Activated naive CD4-positive, alpha-beta T cell treated with anti-CD3 and anti-CD28 coated beads, Interleukin-2, amount 10 ng/mL, durations not matched to agents 7 days and 5 days (primary cell): Measurements from ENCODE around the gene INSL6.

Experiments
- CTCF ChIA-PET: fragments of 350-600 bp; sonication (Branson Sonifier 250); formaldehyde crosslinking; loops from one replicate; lab custom pipeline; 2021; ENCODE audit warnings: antibody characterized with exemption; lab: Charles Lee
- DNase-seq: peaks from one replicate; pipeline ENCODE4 v3.0.0-alpha.2; 2020
- H3K27ac Mint-ChIP-seq: one replicate; pipeline ENCODE4 v1.8.0; 2021; ENCODE audit warnings: mild to moderate bottlenecking, moderate library complexity, mixed read lengths
- H3K27me3 Mint-ChIP-seq: one replicate; pipeline ENCODE4 v1.8.0; 2021; ENCODE audit warnings: mild to moderate bottlenecking, mixed read lengths
- H3K36me3 Mint-ChIP-seq: one replicate; pipeline ENCODE4 v1.8.0; 2021; ENCODE audit warnings: mixed read lengths
- H3K4me1 Mint-ChIP-seq: one replicate; pipeline ENCODE4 v1.8.0; 2021; ENCODE audit warnings: mixed read lengths
- H3K4me3 Mint-ChIP-seq: one replicate; pipeline ENCODE4 v1.8.0; 2021; ENCODE audit warnings: mild to moderate bottlenecking, moderate library complexity, mixed read lengths
- H3K9me3 Mint-ChIP-seq: one replicate; pipeline ENCODE4 v1.8.0; 2021; ENCODE audit warnings: mixed read lengths

The INSL6 gene

DNA sequence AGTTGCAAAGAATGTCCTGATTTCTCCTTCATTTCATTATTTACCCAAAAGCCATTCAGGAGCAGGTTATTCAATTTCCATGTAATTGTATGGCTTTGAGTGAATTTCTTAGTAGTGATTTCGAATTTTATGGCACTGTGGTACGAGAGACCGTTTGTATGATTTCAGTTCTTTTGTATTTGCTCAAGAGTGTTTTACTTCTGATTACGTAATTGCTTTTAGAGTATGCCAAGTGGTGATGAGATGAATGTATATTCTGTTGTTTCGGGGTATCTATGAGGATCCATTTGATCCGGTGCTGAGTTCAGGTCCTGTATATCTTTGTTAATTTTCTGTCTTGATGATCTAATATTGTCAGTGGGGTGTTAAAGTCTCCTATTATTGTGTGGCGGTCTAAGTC lies 41.2 kb downstream of the INSL6 start:
- Mint-ChIP-seq H3K27me3 (no peaks in the 10 kb centered on the region), H3K4me1 (no peaks in the 10 kb centered on the region), H3K36me3 (peaks cover 83% of the 10 kb centered on the region), H3K9me3 (peaks cover 23% of the 10 kb centered on the region), H3K27ac (no peak overlapping the region), H3K4me3 (no peak overlapping the region)
- DNase-seq: no peak
- CTCF ChIA-PET: interaction anchor here (0.6 kb wide), 1 partner anchor 390 kb away, joined by 3 read pairs; no protein-coding TSS in a partner anchor

DNA sequence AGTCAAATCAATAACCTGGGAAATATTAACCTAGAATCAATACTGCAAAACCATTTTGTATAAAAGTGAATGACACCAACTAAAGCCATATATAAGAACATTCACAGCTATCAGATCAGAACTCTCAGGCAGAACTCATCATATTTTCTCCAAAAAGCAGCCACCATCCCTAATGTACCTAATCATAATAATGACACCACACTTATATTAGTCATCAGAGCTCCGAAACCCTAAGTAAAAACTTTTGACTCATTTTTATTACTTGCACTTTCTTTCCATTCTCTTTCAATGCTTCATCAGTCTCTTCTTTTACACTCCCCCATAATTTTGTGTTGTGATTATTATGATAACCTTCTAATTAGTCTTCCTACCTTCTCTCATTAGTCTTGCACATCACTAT lies 45.3 kb downstream of the INSL6 start:
- no peak for DNase-seq
- Mint-ChIP-seq H3K36me3 (peaks cover 59% of the 10 kb centered on the region), H3K27ac (no peak overlapping the region), H3K9me3 (peaks cover 41% of the 10 kb centered on the region), H3K4me1 (no peaks in the 10 kb centered on the region), H3K4me3 (no peak overlapping the region), H3K27me3 (no peaks in the 10 kb centered on the region)
- CTCF ChIA-PET: no interaction called here

DNA sequence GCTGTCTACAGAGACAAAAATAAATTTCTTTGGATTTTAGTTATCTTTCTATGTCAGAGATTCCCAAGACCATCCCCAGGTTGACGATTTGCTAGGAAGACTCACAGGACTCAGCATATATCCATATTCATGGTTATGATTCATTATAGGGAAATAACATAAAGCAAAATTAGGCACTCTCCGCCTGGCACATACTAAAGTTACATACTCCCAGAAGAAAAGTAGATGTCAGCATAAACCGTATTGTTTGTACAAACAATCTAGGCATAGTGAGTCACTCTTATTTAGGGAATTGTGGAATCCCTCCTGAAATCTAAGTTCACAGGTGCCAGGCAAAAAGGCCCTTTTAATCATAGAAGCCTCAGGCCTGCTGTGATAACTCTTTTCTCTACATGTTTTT lies 62.9 kb downstream of the INSL6 start:
- CTCF ChIA-PET: no interaction called here
- Mint-ChIP-seq H3K36me3 (peaks cover 45% of the 10 kb centered on the region), H3K27ac (no peak overlapping the region), H3K9me3 (no peaks in the 10 kb centered on the region), H3K4me1 (no peaks in the 10 kb centered on the region), H3K27me3 (no peaks in the 10 kb centered on the region), H3K4me3 (no peak overlapping the region)
- no peak for DNase-seq

DNA sequence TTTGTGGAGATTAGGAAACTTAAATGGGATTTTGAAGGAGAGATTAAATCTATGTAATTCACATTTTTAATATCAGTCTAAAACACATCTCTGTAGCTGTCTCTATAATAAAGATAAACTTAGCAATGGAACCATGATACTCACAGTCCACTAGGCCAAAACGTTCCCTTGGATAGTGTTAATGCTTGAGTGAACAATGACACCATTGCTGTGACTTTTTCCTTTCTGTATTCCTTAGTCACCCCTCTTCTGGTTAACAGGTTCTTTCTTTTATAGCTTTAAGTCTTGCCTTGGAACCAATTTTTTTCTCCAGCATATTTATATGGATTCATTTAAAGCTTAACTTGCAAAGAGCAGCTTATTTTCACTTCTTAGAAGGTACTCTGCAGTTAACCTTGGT lies 63.3 kb downstream of the INSL6 start:
- H3K27ac Mint-ChIP-seq: no peak overlapping the region
- no peak for DNase-seq
- H3K36me3 Mint-ChIP-seq: peaks cover 44% of the 10 kb centered on the region
- no peak overlapping the region for H3K4me3 Mint-ChIP-seq
- CTCF ChIA-PET: no interaction called here
- no peaks in the 10 kb centered on the region for H3K27me3 Mint-ChIP-seq
- H3K9me3 Mint-ChIP-seq: no peaks in the 10 kb centered on the region
- no peaks in the 10 kb centered on the region for H3K4me1 Mint-ChIP-seq

DNA sequence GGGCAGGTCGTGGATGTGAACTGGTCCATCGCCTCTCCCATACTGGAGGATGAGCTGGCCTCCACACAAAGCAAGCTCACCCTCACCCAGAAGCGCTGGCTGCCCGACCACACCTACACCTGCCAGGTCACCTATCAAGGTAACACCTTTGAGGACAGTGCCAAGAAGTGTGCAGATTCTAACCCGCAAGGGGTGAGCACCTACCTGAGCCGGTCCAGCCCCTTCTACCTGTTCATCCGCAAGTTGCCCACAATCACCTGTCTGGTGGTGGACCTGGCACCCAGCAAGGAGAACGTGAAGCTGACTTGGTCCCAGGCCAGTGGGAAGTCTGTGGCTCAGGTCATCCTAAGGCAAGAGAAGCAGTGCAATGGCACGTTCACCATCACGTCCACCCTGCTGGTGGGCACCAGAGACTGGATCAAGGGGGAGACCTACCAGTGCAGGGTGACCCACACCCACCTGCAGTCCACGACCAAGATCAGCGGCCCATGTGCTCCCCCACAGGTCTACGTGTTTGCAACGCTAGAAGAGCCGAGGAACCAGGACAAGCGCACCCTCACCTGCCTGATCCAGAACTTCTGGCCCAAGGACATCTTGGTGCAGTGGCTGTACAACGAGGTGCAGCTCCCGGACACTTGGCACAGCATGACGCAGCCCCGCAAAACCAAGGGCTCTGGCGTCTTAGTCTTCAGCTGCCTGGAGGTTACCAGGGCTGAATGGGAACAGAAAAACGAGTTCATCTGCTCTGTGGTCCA lies 71.3 kb downstream of the INSL6 start:
- H3K36me3 Mint-ChIP-seq: peaks cover 41% of the 10 kb centered on the region
- no peak overlapping the region for H3K27ac Mint-ChIP-seq
- H3K4me3 Mint-ChIP-seq: no peak overlapping the region
- H3K4me1 Mint-ChIP-seq: no peaks in the 10 kb centered on the region
- DNase-seq: no peak
- H3K27me3 Mint-ChIP-seq: no peaks in the 10 kb centered on the region
- CTCF ChIA-PET: no interaction called here
- H3K9me3 Mint-ChIP-seq: peaks cover 5% of the 10 kb centered on the region
